PC-9 (cell line): ENCODE data around the gene FGD4. TPM values are rescaled to one million over a fixed set of nuclear protein-coding genes. Genes with fewer than 3 reads are reported as not detected.

Experiments
- BruUV-seq: library from RNA; stranded (reverse); fragments of 400-500 nt; replicated peaks from 2 replicates; lab custom pipeline; 2021; lab: Mats Ljungman, UMichigan
- CTCF ChIA-PET: fragments of 300-600 bp; sonication (Branson Sonifier 250); formaldehyde crosslinking; loops from one replicate; lab custom pipeline; 2022; ENCODE audit warnings: antibody characterized with exemption; lab: Charles Lee
- POLR2A ChIA-PET: fragments of 300-600 bp; sonication (Branson Sonifier 250); formaldehyde crosslinking; loops from one replicate; lab custom pipeline; 2022; ENCODE audit warnings: antibody characterized with exemption; ENCODE audit not compliant: unreplicated experiment; lab: Charles Lee
- DNase-seq, 2 experiments: peaks; one replicate each; pipeline versions ENCODE4 v3.0.0 to v3.0.0-alpha.2; 2015 to 2022; ENCODE audit warnings: mixed read lengths in 1 of 2
- H2AFZ ChIP-seq: fragments of 200-600 bp; sonication (generic); 2 replicates; pipeline ENCODE4 v1.8.1; 2017; ENCODE audit warnings: antibody characterized with exemption
- H3F3A ChIP-seq: fragments of 200-600 bp; sonication (generic); 2 replicates; pipeline ENCODE4 v1.8.1; 2017; ENCODE audit warnings: antibody characterized with exemption, mild to moderate bottlenecking, low read depth; ENCODE audit not compliant: insufficient read depth
- H3K27ac ChIP-seq: fragments of 200-600 bp; sonication (generic); 2 replicates; pipeline ENCODE4 v1.6.1; 2016; ENCODE audit warnings: mixed run types
- H3K27me3 ChIP-seq: fragments of 200-600 bp; sonication (generic); 2 replicates; pipeline ENCODE4 v1.6.1; 2016; ENCODE audit warnings: low read depth, mixed run types; ENCODE audit not compliant: insufficient read depth
- H3K36me3 ChIP-seq: fragments of 200-600 bp; sonication (generic); 2 replicates; pipeline ENCODE4 v1.6.1; 2016; ENCODE audit warnings: low read depth, mixed run types
- H3K4me1 ChIP-seq: fragments of 200-600 bp; sonication (generic); replicated peaks from 2 replicates; pipeline ENCODE4 v1.6.1; 2016; ENCODE audit warnings: mixed run types; ENCODE audit not compliant: insufficient read depth
- H3K4me2 ChIP-seq: fragments of 200-600 bp; sonication (generic); 2 replicates; pipeline ENCODE4 v1.6.1; 2017; ENCODE audit warnings: mixed run types
- H3K4me3 ChIP-seq: fragments of 200-600 bp; sonication (generic); 2 replicates; pipeline ENCODE4 v1.6.1; 2016; ENCODE audit warnings: mixed run types
- H3K79me2 ChIP-seq: fragments of 200-600 bp; sonication (generic); 2 replicates; pipeline ENCODE4 v1.6.1; 2017; ENCODE audit warnings: low read depth, mixed run types
- H3K9me2 ChIP-seq: fragments of 200-600 bp; sonication (generic); 2 replicates; pipeline ENCODE4 v1.8.1; 2017; ENCODE audit warnings: mild to moderate bottlenecking; ENCODE audit not compliant: insufficient read depth
- H3K9me3 ChIP-seq: fragments of 200-600 bp; sonication (generic); 2 replicates; pipeline ENCODE4 v1.8.1; 2016; ENCODE audit warnings: low read depth; ENCODE audit not compliant: insufficient read depth
- H4K20me1 ChIP-seq: fragments of 200-600 bp; sonication (generic); 2 replicates; pipeline ENCODE4 v1.8.1; 2017; ENCODE audit not compliant: insufficient read depth
- CTCF ChIP-seq: fragments of 200-600 bp; sonication (generic); conservative IDR thresholded peaks from 2 replicates; pipeline ENCODE4 v1.6.1; 2017; ENCODE audit warnings: mixed run types, antibody characterized with exemption, mild to moderate bottlenecking, moderate library complexity
- EZH2 ChIP-seq: fragments of 200-600 bp; sonication (generic); IDR thresholded peaks from 2 replicates; pipeline ENCODE4 v1.8.0; 2017; ENCODE audit warnings: antibody characterized with exemption, low read depth
- intact Hi-C: fragments of 100-400 bp; cut with micrococcal nuclease; formaldehyde crosslinking; loops from one replicate; pipeline ENCODE4 v1.10.0; 2022; ENCODE audit not compliant: unreplicated experiment
- total RNA-seq: library from RNA; stranded (reverse); gene quantifications from 2 replicates; pipeline ENCODE4 v1.2.3, GENCODE V29; 2021

The FGD4 gene
- total RNA-seq, 1 experiment from 2014 or later, result 28.3 TPM

GRCh38 chr12:32662665-32663064 is 263.3 kb downstream of the FGD4 start:
- DNase-seq, result no peak
- Histone ChIP-seq H3K79me2 (no peaks in the 10 kb centered on the region), H3K4me1 (no peaks in the 10 kb centered on the region), H3K36me3 (no peaks in the 10 kb centered on the region), H2AFZ (0 out of 2 replicates have a peak overlapping the region, but pooled peaks have one; percentile 16), H3F3A (no peaks in the 10 kb centered on the region), H3K9me3 (no peaks in the 10 kb centered on the region), H3K4me3 (no peak overlapping the region), H4K20me1 (no peaks in the 10 kb centered on the region), H3K27me3 (no peaks in the 10 kb centered on the region), H3K9me2 (no peaks in the 10 kb centered on the region), H3K27ac (no peak overlapping the region), H3K4me2 (no peak overlapping the region)
- intact Hi-C loops, result no loop called here
- BruUV-seq, result no TSS peak
- ChIA-PET POLR2A (interaction anchor here (0.6 kb wide), 1 partner anchor 263 kb away, joined by 7 read pairs; the partner anchor contains the start of gene FGD4), CTCF (interaction anchor here (0.6 kb wide), 1 partner anchor 889 kb away, joined by 3 read pairs; no protein-coding TSS in a partner anchor)
- TF ChIP-seq CTCF (no peak), EZH2 (no peak)

- Histone ChIP-seq H3K36me3 (no peaks in the 10 kb centered on the region), H3K9me3 (peaks cover 7% of the 10 kb centered on the region; the same call in 1 of the 2 replicates), H3K27me3 (no peaks in the 10 kb centered on the region), H3K4me3 (no peak overlapping the region), H3K27ac (no peak overlapping the region), H3K4me2 (no peak overlapping the region), H3F3A (no peaks in the 10 kb centered on the region), H3K9me2 (no peaks in the 10 kb centered on the region), H3K79me2 (no peaks in the 10 kb centered on the region), H4K20me1 (no peaks in the 10 kb centered on the region), H2AFZ (no peak overlapping the region), H3K4me1 (no peaks in the 10 kb centered on the region)
- DNase-seq, result no peak
- intact Hi-C loops, result no loop called here
- no peak for TF ChIP-seq CTCF
- TF ChIP-seq EZH2, result no peak
- BruUV-seq, result no TSS peak
- POLR2A ChIA-PET, result interaction anchor here (0.6 kb wide), 1 partner anchor 933 kb away, joined by 3 read pairs; no protein-coding TSS in a partner anchor
- CTCF ChIA-PET, result no interaction called here
Measured at GRCh38 chr12:32666018-32666417, 266.7 kb downstream of the FGD4 start.

- TF ChIP-seq CTCF (no peak), EZH2 (no peak)
- BruUV-seq, result no TSS peak
Measured at GRCh38 chr12:32669584-32669983, 270.2 kb downstream of the FGD4 start.

More at GRCh38 chr12:32669584-32669983, 270.2 kb downstream of the FGD4 start:
- H3K36me3 ChIP-seq, result no peaks in the 10 kb centered on the region
- H3K9me2 ChIP-seq, result no peaks in the 10 kb centered on the region
- H3K27me3 ChIP-seq, result no peaks in the 10 kb centered on the region
- peaks cover 7% of the 10 kb centered on the region for H3K9me3 ChIP-seq
- DNase-seq, result no peak
- intact Hi-C loops, result no loop called here
- H3K4me1 ChIP-seq, result no peaks in the 10 kb centered on the region
- H3K4me3 ChIP-seq, result no peak overlapping the region
- H2AFZ ChIP-seq, result no peak overlapping the region
- POLR2A ChIA-PET, result no interaction called here
- H3K4me2 ChIP-seq, result no peak overlapping the region
- H3K79me2 ChIP-seq, result no peaks in the 10 kb centered on the region
- no peak overlapping the region for H3K27ac ChIP-seq
- CTCF ChIA-PET, result interaction anchor here (1.5 kb wide), 1 partner anchor 12 kb away, joined by 4 read pairs; no protein-coding TSS in a partner anchor
- H4K20me1 ChIP-seq, result no peaks in the 10 kb centered on the region
- H3F3A ChIP-seq, result no peaks in the 10 kb centered on the region
